PFSK-1 (cell line): ENCODE measurements around the gene OR7D2.

Source experiments
- FOXP2 ChIP-seq: optimal IDR thresholded peaks from 2 replicates; pipeline ENCODE3; 2011; ENCODE audit warnings: borderline replicate concordance, control low read depth, inconsistent platforms; ENCODE audit not compliant: insufficient read depth; ENCODE audit errors: extremely low read length, extremely low read depth
- POLR2AphosphoS5 ChIP-seq: IDR thresholded peaks from 2 replicates; pipeline ENCODE4 v1.6.1; 2012; ENCODE audit warnings: low read depth, mild to moderate bottlenecking, control low read depth, low read length, moderate library complexity
- REST ChIP-seq, 2 experiments: IDR thresholded peaks; 2 replicates each; pipeline versions ENCODE4 v1.6.1 to v1.8.0; 2011 to 2012; ENCODE audit warnings: low read depth in 2 of 2, low read length in 2 of 2, control low read depth in 1 of 2, inconsistent platforms in 1 of 2, mild to moderate bottlenecking in 1 of 2, moderate library complexity in 1 of 2; ENCODE audit not compliant: insufficient read depth in 1 of 2
- SIN3A ChIP-seq: IDR thresholded peaks from 2 replicates; pipeline ENCODE4 v1.6.1; 2012; ENCODE audit warnings: mild to moderate bottlenecking, low read length, moderate library complexity, borderline replicate concordance; ENCODE audit not compliant: insufficient read depth
- TAF1 ChIP-seq: IDR thresholded peaks from 2 replicates; pipeline ENCODE4 v1.6.1; 2012; ENCODE audit warnings: low read length, control low read depth, borderline replicate concordance; ENCODE audit not compliant: insufficient read depth

Gene OR7D2

GRCh38 chr19:9189535-9189934 lies 10.8 kb downstream of the OR7D2 start:
- TF ChIP-seq POLR2AphosphoS5 (no peak), SIN3A (no peak), FOXP2 (no peak)

DNA sequence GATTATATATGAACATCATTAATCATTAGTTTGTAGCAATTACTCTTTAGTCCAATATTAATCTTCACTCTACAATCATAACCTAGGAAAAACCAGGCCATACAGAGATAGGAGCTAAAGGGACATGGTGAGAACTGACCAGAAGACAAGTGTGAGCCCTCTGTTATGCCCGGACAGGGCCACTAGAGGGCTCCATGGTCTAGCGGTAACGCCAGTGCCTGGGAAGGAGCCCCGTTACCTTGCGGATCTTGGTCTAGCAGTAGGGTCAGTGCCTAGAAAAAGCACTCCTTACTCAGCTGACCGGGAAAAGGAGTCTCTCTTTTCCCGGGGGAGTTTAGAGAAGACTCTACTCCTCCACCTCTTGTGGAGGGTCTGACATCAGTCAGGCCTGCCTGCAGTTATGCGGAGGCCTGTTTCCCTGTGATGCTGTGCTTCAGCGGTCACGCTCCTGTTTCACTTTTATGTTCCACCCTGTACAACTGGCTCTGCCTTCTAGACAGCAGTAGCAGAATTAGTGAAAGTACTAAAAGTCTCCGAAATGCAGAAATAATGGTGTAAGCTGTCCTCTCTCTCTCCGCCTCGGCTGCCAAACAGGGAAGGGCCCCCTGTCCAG lies 26.8 kb downstream of the OR7D2 start:
- TF ChIP-seq TAF1 = no peak
- no peak for TF ChIP-seq POLR2AphosphoS5
- no peak for TF ChIP-seq FOXP2
- no peak for TF ChIP-seq REST (IDR thresholded peaks at IDR 0.05; ENCODE audit: insufficient read depth in 1 of 2, low read depth in 2 of 2, low read length in 2 of 2)
- no peak for TF ChIP-seq SIN3A

GRCh38 chr19:9219489-9219888 lies 40.7 kb downstream of the OR7D2 start, which contains the start of gene OR7D4:
Gene OR7D4, minus strand, starts transcription at chr19:9219589. Its CDS starts 4,752 bp downstream, at chr19:9214837.
- TF ChIP-seq SIN3A (no peak), FOXP2 (no peak)
